ENCODE measurements around the gene BTBD7. TPM values are rescaled to one million over a fixed set of nuclear protein-coding genes. Genes with fewer than 3 reads are reported as not detected.

The BTBD7 gene
- total RNA-seq, 1 donor from 2014 or later: 45.9 TPM

- Mint-ChIP-seq H3K4me1 (ENCODE audit: unreplicated experiment) (peaks cover 35% of the 10 kb centered on the region), H3K27me3 (ENCODE audit: unreplicated experiment) (no peaks in the 10 kb centered on the region), H3K4me3 (ENCODE audit: unreplicated experiment) (peak within 1 kb of the TSS; percentile 100), H3K27ac (ENCODE audit: unreplicated experiment) (peak within 1 kb of the TSS; percentile 99), H3K9me3 (ENCODE audit: unreplicated experiment) (no peaks in the 10 kb centered on the region), H3K36me3 (ENCODE audit: unreplicated experiment) (peaks cover 4% of the 10 kb centered on the region)
- no peak for TF ChIP-seq CTCF (IDR thresholded peaks at IDR 0.05)
- peak; percentile 98 for DNase-seq (ENCODE audit: extremely low spot score, unreplicated experiment)
Observed at GRCh38 chr14:93206793-93207467, 125.9 kb downstream of the BTBD7 start, which contains the start of the genes GON7 and UBR7. Gene GON7 (minus strand): TSS chr14:93207065. CDS start chr14:93207037, 28 bp downstream. Gene UBR7 (plus strand): TSS chr14:93207256. CDS start chr14:93207292, 36 bp downstream.

GRCh38 chr14:93201155-93201704, 131.6 kb downstream of the BTBD7 start:
- TF ChIP-seq CTCF (IDR thresholded peaks at IDR 0.05): no peak
- peaks cover 11% of the 10 kb centered on the region for H3K4me1 Mint-ChIP-seq (ENCODE audit: unreplicated experiment)
- DNase-seq (ENCODE audit: extremely low spot score, unreplicated experiment): no peak

GRCh38 chr14:93200553-93200952, 132.3 kb downstream of the BTBD7 start:
- Mint-ChIP-seq H3K4me3 (ENCODE audit: unreplicated experiment) (no peak overlapping the region), H3K9me3 (ENCODE audit: unreplicated experiment) (no peaks in the 10 kb centered on the region), H3K4me1 (ENCODE audit: unreplicated experiment) (peaks cover 4% of the 10 kb centered on the region), H3K27me3 (ENCODE audit: unreplicated experiment) (no peaks in the 10 kb centered on the region), H3K27ac (ENCODE audit: unreplicated experiment) (no peak overlapping the region), H3K36me3 (ENCODE audit: unreplicated experiment) (no peaks in the 10 kb centered on the region)
- no peak for TF ChIP-seq CTCF (IDR thresholded peaks at IDR 0.05)
- DNase-seq (ENCODE audit: extremely low spot score, unreplicated experiment): no peak

More at GRCh38 chr14:93201155-93201704, 131.6 kb downstream of the BTBD7 start:
- H3K36me3 Mint-ChIP-seq (ENCODE audit: unreplicated experiment): no peaks in the 10 kb centered on the region
- H3K4me3 Mint-ChIP-seq (ENCODE audit: unreplicated experiment): no peak overlapping the region
- H3K27me3 Mint-ChIP-seq (ENCODE audit: unreplicated experiment): no peaks in the 10 kb centered on the region
- no peaks in the 10 kb centered on the region for H3K9me3 Mint-ChIP-seq (ENCODE audit: unreplicated experiment)
- H3K27ac Mint-ChIP-seq (ENCODE audit: unreplicated experiment): no peak overlapping the region

- TF ChIP-seq CTCF (IDR thresholded peaks at IDR 0.05): no peak
- DNase-seq (ENCODE audit: extremely low spot score, unreplicated experiment): no peak
- H3K4me1 Mint-ChIP-seq (ENCODE audit: unreplicated experiment): no peaks in the 10 kb centered on the region
- no peaks in the 10 kb centered on the region for H3K27me3 Mint-ChIP-seq (ENCODE audit: unreplicated experiment)
- H3K9me3 Mint-ChIP-seq (ENCODE audit: unreplicated experiment): no peaks in the 10 kb centered on the region
- no peak overlapping the region for H3K4me3 Mint-ChIP-seq (ENCODE audit: unreplicated experiment)
- H3K36me3 Mint-ChIP-seq (ENCODE audit: unreplicated experiment): peaks cover 2% of the 10 kb centered on the region
- no peak overlapping the region for H3K27ac Mint-ChIP-seq (ENCODE audit: unreplicated experiment)
Observed at GRCh38 chr14:93199031-93199430, 133.8 kb downstream of the BTBD7 start.

- Mint-ChIP-seq H3K27ac (ENCODE audit: unreplicated experiment) (no peak overlapping the region), H3K4me3 (ENCODE audit: unreplicated experiment) (no peak overlapping the region), H3K9me3 (ENCODE audit: unreplicated experiment) (no peaks in the 10 kb centered on the region), H3K36me3 (ENCODE audit: unreplicated experiment) (peaks cover 2% of the 10 kb centered on the region), H3K27me3 (ENCODE audit: unreplicated experiment) (no peaks in the 10 kb centered on the region), H3K4me1 (ENCODE audit: unreplicated experiment) (no peaks in the 10 kb centered on the region)
- DNase-seq (ENCODE audit: extremely low spot score, unreplicated experiment): no peak
- no peak for TF ChIP-seq CTCF (IDR thresholded peaks at IDR 0.05)
Observed at GRCh38 chr14:93195316-93195999, 137.4 kb downstream of the BTBD7 start.

Data from osteocyte (in vitro differentiated cells).